Natural killer cell (primary cell): Measurements from ENCODE around the gene CYP26A1. TPM values are rescaled to one million over a fixed set of nuclear protein-coding genes. Genes with fewer than 3 reads are reported as not detected.
A peak's percentile ranks its signal among the peaks of the same experiment; 100 is the strongest.

Source experiments
- ATAC-seq, 3 donors: fragments of 150-1000 bp in 2 of 3; fragments of 200-7000 bp in 1 of 3; cut with Tn5 transposase; 1 replicate in 1 of 3; 2 replicates in 2 of 3; pipeline ENCODE4 v1.10.0; 2021; ENCODE audit warnings: mild to moderate bottlenecking in 2 of 3, moderate library complexity in 2 of 3
- DNase-seq, 2 donors: peaks; one replicate each; pipeline versions ENCODE4 v3.0.0 to v3.0.0-alpha.2; 2013 to 2021; ENCODE audit warnings: mixed read lengths in 1 of 2
- H3K27ac ChIP-seq: one replicate; pipeline ENCODE4 v1.5.1; 2013; ENCODE audit warnings: mild to moderate bottlenecking, low read length
- H3K27me3 ChIP-seq: one replicate; pipeline ENCODE4 v1.6.1; 2013; ENCODE audit warnings: low read length; ENCODE audit not compliant: control insufficient read depth, insufficient read depth
- H3K36me3 ChIP-seq: one replicate; pipeline ENCODE4 v1.6.1; 2013; ENCODE audit warnings: low read length; ENCODE audit not compliant: control insufficient read depth, insufficient read depth
- H3K4me1 ChIP-seq: one replicate; pipeline ENCODE4 v1.6.1; 2013; ENCODE audit warnings: low read length; ENCODE audit not compliant: control insufficient read depth, insufficient read depth
- H3K4me3 ChIP-seq: one replicate; pipeline ENCODE4 v1.5.1; 2013; ENCODE audit warnings: low read length
- H3K9me3 ChIP-seq: one replicate; pipeline ENCODE4 v1.6.1; 2013; ENCODE audit warnings: low read length; ENCODE audit not compliant: control insufficient read depth, insufficient read depth
- H3K27ac Mint-ChIP-seq, 2 donors: one replicate each; pipeline ENCODE4 v1.8.0; 2022; ENCODE audit warnings: mild to moderate bottlenecking in 2 of 2, mixed read lengths in 2 of 2, moderate library complexity in 1 of 2
- H3K27me3 Mint-ChIP-seq, 2 donors: one replicate each; pipeline ENCODE4 v1.8.0; 2022; ENCODE audit warnings: low read depth in 2 of 2, mixed read lengths in 2 of 2
- H3K36me3 Mint-ChIP-seq: one replicate; pipeline ENCODE4 v1.8.0; 2022; ENCODE audit warnings: mixed read lengths
- H3K4me1 Mint-ChIP-seq, 2 donors: one replicate each; pipeline ENCODE4 v1.8.0; 2022; ENCODE audit warnings: mixed read lengths in 2 of 2
- H3K4me3 Mint-ChIP-seq: one replicate; pipeline ENCODE4 v1.8.0; 2022; ENCODE audit warnings: mild to moderate bottlenecking, moderate library complexity, mixed read lengths
- H3K9me3 Mint-ChIP-seq, 2 donors: one replicate each; pipeline ENCODE4 v1.8.0; 2022; ENCODE audit warnings: mixed read lengths in 2 of 2
- CTCF ChIP-seq: fragments of 200-600 bp; IDR thresholded peaks from one replicate; pipeline ENCODE4 v1.8.0; 2022; ENCODE audit warnings: antibody characterized with exemption
- WGBS: methylation state at CpG from one replicate; pipeline ENCODE4 v1.1.7; 2013; ENCODE audit warnings: missing lambda C conversion rate; ENCODE audit not compliant: insufficient coverage; 5-methylcytosine and 5-hydroxymethylcytosine counted together
- intact Hi-C: fragments of 100-400 bp; cut with micrococcal nuclease; formaldehyde crosslinking; loops from one replicate; pipeline ENCODE4 v1.14.2; 2022
- total RNA-seq, 4 donors: library from RNA; stranded (reverse); fragments of 120-200 nt in 1 of 4; gene quantifications; one replicate each; pipeline versions ENCODE4 v1.2.3 to v1.2.4, GENCODE V29; 2013 to 2022

Gene CYP26A1
- total RNA-seq, 3 donors from 2014 or later (not counting 1 experiment from before 2014, with no cell fraction given) = not detected

GRCh38 chr10:93062514-93063143, 11.1 kb upstream of the CYP26A1 start:
- peaks cover 3% of the 10 kb centered on the region for H3K36me3 ChIP-seq
- peaks cover 7% of the 10 kb centered on the region for H3K27me3 ChIP-seq
- Mint-ChIP-seq H3K9me3 (no peaks in the 10 kb centered on the region), H3K36me3 (peaks cover 10% of the 10 kb centered on the region), H3K4me3 (peak overlapping the region; percentile 67), H3K4me1 (peaks cover 13 to 14% of the 10 kb centered on the region in 2 donors), H3K27ac (no peak overlapping the region), H3K27me3 (peaks cover 33 to 41% of the 10 kb centered on the region in 2 donors)
- TF ChIP-seq CTCF = no peak
- no peak overlapping the region for H3K27ac ChIP-seq
- peaks cover 19% of the 10 kb centered on the region for H3K4me1 ChIP-seq
- WGBS = 2% methylated on average over 68 of the region's 68 CpGs
- DNase-seq (peak in 1 of 2 donors; percentile 62), ATAC-seq (peak; percentile 42 to 80 (median 47))
- intact Hi-C loops = no loop called here
- H3K9me3 ChIP-seq = no peaks in the 10 kb centered on the region
- no peak overlapping the region for H3K4me3 ChIP-seq

- H3K27ac ChIP-seq = no peak overlapping the region
- Mint-ChIP-seq H3K9me3 (no peaks in the 10 kb centered on the region), H3K4me3 (peak overlapping the region; percentile 29), H3K4me1 (peaks cover 13 to 14% of the 10 kb centered on the region in 2 donors), H3K36me3 (peaks cover 10% of the 10 kb centered on the region), H3K27me3 (peaks cover 34 to 46% of the 10 kb centered on the region in 2 donors), H3K27ac (no peak overlapping the region)
- H3K27me3 ChIP-seq = peaks cover 8% of the 10 kb centered on the region
- no peaks in the 10 kb centered on the region for H3K9me3 ChIP-seq
- no peak for TF ChIP-seq CTCF
- H3K4me1 ChIP-seq = peaks cover 19% of the 10 kb centered on the region
- no peak for ATAC-seq
- H3K36me3 ChIP-seq = no peaks in the 10 kb centered on the region
- DNase-seq = no peak
- H3K4me3 ChIP-seq = no peak overlapping the region
- 24% methylated on average over 43 of the region's 43 CpGs for WGBS
- intact Hi-C loops = no loop called here
These were observed 10.3 kb upstream of the CYP26A1 start for GRCh38 chr10:93063144-93063976.

GRCh38 chr10:93063977-93064660, 9.6 kb upstream of the CYP26A1 start:
- intact Hi-C loops = no loop called here
- H3K4me1 Mint-ChIP-seq = peaks cover 13 to 14% of the 10 kb centered on the region in 2 donors

More at GRCh38 chr10:93063977-93064660, 9.6 kb upstream of the CYP26A1 start:
- WGBS = 91% methylated on average over 9 of the region's 9 CpGs
- H3K9me3 ChIP-seq = no peaks in the 10 kb centered on the region
- no peak overlapping the region for H3K27ac ChIP-seq
- no peak for DNase-seq
- no peak overlapping the region for H3K4me3 ChIP-seq
- TF ChIP-seq CTCF = no peak
- ATAC-seq = no peak
- no peak overlapping the region for H3K27ac Mint-ChIP-seq
- peak overlapping the region; percentile 42 for H3K4me3 Mint-ChIP-seq
- peaks cover 5% of the 10 kb centered on the region for H3K36me3 Mint-ChIP-seq
- H3K9me3 Mint-ChIP-seq = no peaks in the 10 kb centered on the region
- no peaks in the 10 kb centered on the region for H3K36me3 ChIP-seq
- H3K4me1 ChIP-seq = peaks cover 19% of the 10 kb centered on the region
- peaks cover 13% of the 10 kb centered on the region for H3K27me3 ChIP-seq
- peaks cover 40 to 53% of the 10 kb centered on the region in 2 donors for H3K27me3 Mint-ChIP-seq
